Mammary epithelial cell (primary cell): Measurements from ENCODE around the gene PTTG1IP.

Experiments
- CTCF ChIP-seq, 2 donors: IDR thresholded peaks in 1 of 2; conservative IDR thresholded peaks in 1 of 2; 2 replicates each; pipeline ENCODE4 v1.5.1; 2011 to 2012; ENCODE audit warnings: inconsistent platforms in 2 of 2, low read length in 2 of 2, mild to moderate bottlenecking in 2 of 2, control low read depth in 1 of 2, low read depth in 1 of 2; ENCODE audit not compliant: insufficient read depth in 1 of 2; ENCODE audit errors: extremely low read depth in 1 of 2
- EZH2 ChIP-seq: IDR thresholded peaks from 2 replicates; pipeline ENCODE4 v1.6.1; 2012; ENCODE audit warnings: low read length, inconsistent platforms, borderline replicate concordance

- TF ChIP-seq CTCF (conservative IDR thresholded peaks at IDR 0.05 in 1 of 2, IDR thresholded peaks at IDR 0.05 in 1 of 2; ENCODE audit: extremely low read depth in 1 of 2, insufficient read depth in 1 of 2, low read depth in 1 of 2, low read length in 2 of 2) (no peak), EZH2 (no peak)
Observed at GRCh38 chr21:44871576-44872269, 1.8 kb downstream of the PTTG1IP start.
